Mesenchymal stem cell (in vitro differentiated cells and primary cell): Measurements from ENCODE around the gene CDCP1.

Source experiments
- DNase-seq: peaks from one replicate; pipeline ENCODE4 v3.0.0-alpha.2; 2013
- H2AFZ ChIP-seq: one replicate; pipeline ENCODE4 v1.6.1; 2013; ENCODE audit warnings: low read depth, mild to moderate bottlenecking, control low read depth, inconsistent platforms, low read length, moderate library complexity
- H2AK5ac ChIP-seq: 2 replicates; pipeline ENCODE4 v1.6.1; 2013; ENCODE audit warnings: low read length, moderate library complexity, mild to moderate bottlenecking, inconsistent platforms; ENCODE audit not compliant: severe bottlenecking
- H2BK120ac ChIP-seq: one replicate; pipeline ENCODE4 v1.6.1; 2013; ENCODE audit warnings: low read depth, mild to moderate bottlenecking, inconsistent platforms, low read length, moderate library complexity
- H2BK12ac ChIP-seq, 2 experiments: one replicate each; pipeline ENCODE4 v1.6.1; 2013; ENCODE audit warnings: inconsistent platforms in 2 of 2, low read length in 2 of 2, mild to moderate bottlenecking in 2 of 2, moderate library complexity in 2 of 2, control low read depth in 1 of 2
- H2BK15ac ChIP-seq: one replicate; pipeline ENCODE4 v1.6.1; 2013; ENCODE audit warnings: mild to moderate bottlenecking, low read depth, inconsistent platforms; ENCODE audit not compliant: poor library complexity, severe bottlenecking
- H2BK5ac ChIP-seq: 2 replicates; pipeline ENCODE4 v1.6.1; 2013; ENCODE audit warnings: low read depth, mild to moderate bottlenecking, low read length, control low read depth, inconsistent platforms; ENCODE audit not compliant: poor library complexity, severe bottlenecking
- H3K14ac ChIP-seq, 2 experiments: one replicate each; pipeline ENCODE4 v1.6.1; 2013; ENCODE audit warnings: inconsistent platforms in 2 of 2, low read length in 2 of 2, control low read depth in 1 of 2, mild to moderate bottlenecking in 1 of 2, moderate library complexity in 1 of 2
- H3K18ac ChIP-seq, 2 experiments: one replicate each; pipeline ENCODE4 v1.6.1; 2013; ENCODE audit warnings: inconsistent platforms in 2 of 2, low read length in 2 of 2, control low read depth in 1 of 2, low read depth in 1 of 2, mild to moderate bottlenecking in 1 of 2
- H3K23ac ChIP-seq, 2 experiments: one replicate each; pipeline ENCODE4 v1.6.1; 2013; ENCODE audit warnings: inconsistent platforms in 2 of 2, low read length in 2 of 2, mild to moderate bottlenecking in 2 of 2, moderate library complexity in 2 of 2, control low read depth in 1 of 2
- H3K27ac ChIP-seq: 2 replicates; pipeline ENCODE4 v1.5.1; 2013; ENCODE audit warnings: mild to moderate bottlenecking, moderate library complexity, low read length, control low read depth, inconsistent platforms; ENCODE audit not compliant: poor library complexity, severe bottlenecking
- H3K27me3 ChIP-seq, 2 experiments: 2 replicates each; pipeline versions ENCODE4 v1.6.1 to v1.7.0; 2013; ENCODE audit warnings: low read length in 2 of 2, mild to moderate bottlenecking in 2 of 2, moderate library complexity in 2 of 2, control low read depth in 1 of 2, inconsistent platforms in 1 of 2; ENCODE audit not compliant: control insufficient read depth in 1 of 2, insufficient read depth in 1 of 2
- H3K36me3 ChIP-seq, 2 experiments: 2 replicates each; pipeline versions ENCODE4 v1.6.1 to v1.7.0; 2013; ENCODE audit warnings: low read length in 2 of 2, control low read depth in 1 of 2, inconsistent platforms in 1 of 2, low read depth in 1 of 2, mild to moderate bottlenecking in 1 of 2; ENCODE audit not compliant: insufficient read depth in 2 of 2, control insufficient read depth in 1 of 2
- H3K4ac ChIP-seq, 2 experiments: one replicate each; pipeline ENCODE4 v1.6.1; 2013; ENCODE audit warnings: inconsistent platforms in 2 of 2, low read length in 2 of 2, mild to moderate bottlenecking in 2 of 2, moderate library complexity in 2 of 2, control low read depth in 1 of 2, low read depth in 1 of 2
- H3K4me1 ChIP-seq: 2 replicates; pipeline ENCODE4 v1.6.1; 2013; ENCODE audit warnings: low read depth, low read length, control low read depth; ENCODE audit not compliant: control insufficient read depth, insufficient read depth
- H3K4me2 ChIP-seq: 2 replicates; pipeline ENCODE4 v1.6.1; 2013; ENCODE audit warnings: low read length, mild to moderate bottlenecking, inconsistent platforms; ENCODE audit not compliant: poor library complexity, severe bottlenecking
- H3K4me3 ChIP-seq, 2 experiments: 2 replicates each; pipeline versions ENCODE4 v1.5.1 to v1.7.0; 2013; ENCODE audit warnings: low read length in 2 of 2, mild to moderate bottlenecking in 2 of 2, control low read depth in 1 of 2, low read depth in 1 of 2; ENCODE audit not compliant: insufficient read depth in 1 of 2
- H3K79me1 ChIP-seq: replicated peaks from 2 replicates; pipeline ENCODE4 v1.6.1; 2013; ENCODE audit warnings: mild to moderate bottlenecking, control low read depth, low read length, inconsistent platforms; ENCODE audit not compliant: poor library complexity, severe bottlenecking
- H3K9ac ChIP-seq: 2 replicates; pipeline ENCODE4 v1.7.0; 2013; ENCODE audit warnings: mild to moderate bottlenecking, low read length, moderate library complexity
- H3K9me3 ChIP-seq: 2 replicates; pipeline ENCODE4 v1.7.0; 2013; ENCODE audit warnings: mild to moderate bottlenecking, low read length; ENCODE audit not compliant: control insufficient read depth
- H4K8ac ChIP-seq: one replicate; pipeline ENCODE4 v1.6.1; 2013; ENCODE audit warnings: inconsistent platforms, mild to moderate bottlenecking, low read length, moderate library complexity
- H4K91ac ChIP-seq: one replicate; pipeline ENCODE4 v1.6.1; 2013; ENCODE audit warnings: mild to moderate bottlenecking, low read length, inconsistent platforms
- WGBS: methylation state at CpG from one replicate; pipeline ENCODE4 v1.1.7; 2013; ENCODE audit warnings: mixed read lengths; 5-methylcytosine and 5-hydroxymethylcytosine counted together

CDCP1 gene

GRCh38 chr3:45088543-45089358 lies 57.4 kb downstream of the CDCP1 start:
- Histone ChIP-seq H3K4me2 (no peak overlapping the region), H3K14ac (peak overlapping the region in 1 of 2 experiments; percentile 18), H4K91ac (no peak overlapping the region), H3K4ac (no peak overlapping the region), H3K36me3 (peaks cover 52 to 81% of the 10 kb centered on the region in 2 experiments), H3K23ac (peak overlapping the region in 1 of 2 experiments; percentile 53), H3K27me3 (no peaks in the 10 kb centered on the region), H2BK12ac (peak overlapping the region in 1 of 2 experiments; percentile 3), H2BK15ac (no peak overlapping the region), H3K9me3 (peaks cover 7% of the 10 kb centered on the region), H2BK120ac (no peak overlapping the region), H3K4me1 (peaks cover 22% of the 10 kb centered on the region), H3K18ac (no peak overlapping the region), H3K79me1 (peaks cover 20% of the 10 kb centered on the region), H4K8ac (no peak overlapping the region), H2BK5ac (no peak overlapping the region), H2AK5ac (no peak overlapping the region), H3K27ac (no peak overlapping the region), H3K4me3 (no peak overlapping the region), H3K9ac (no peak overlapping the region), H2AFZ (no peak overlapping the region)
- no peak for DNase-seq
- WGBS = 93% methylated on average over 7 of the region's 8 CpGs

DNA sequence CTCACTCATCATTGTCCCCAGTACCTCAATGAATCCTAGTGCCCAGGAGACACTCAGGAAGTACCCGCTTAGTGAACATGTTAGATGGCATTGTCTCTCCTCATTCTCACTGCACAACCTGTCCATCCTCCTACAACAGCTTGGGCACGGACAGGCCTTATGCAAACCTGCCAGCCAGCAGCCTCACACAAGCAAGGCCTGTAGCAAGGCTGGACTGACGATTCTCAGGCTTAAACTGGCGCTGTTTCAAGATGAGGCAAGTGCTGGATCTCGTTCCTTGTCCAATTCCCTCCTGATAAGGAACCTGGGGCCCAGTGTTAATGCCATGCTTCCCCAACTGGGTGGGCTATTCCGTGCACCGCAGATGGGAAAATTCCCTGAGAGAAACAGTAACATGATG lies 59.0 kb downstream of the CDCP1 start:
- H3K4me2 ChIP-seq = no peak overlapping the region
- H4K8ac ChIP-seq = peak overlapping the region; percentile 48
- WGBS = 96% methylated on average over 7 of the region's 7 CpGs
- H3K23ac ChIP-seq = no peak overlapping the region
- no peak overlapping the region for H3K14ac ChIP-seq
- no peak overlapping the region for H4K91ac ChIP-seq
- peak overlapping the region; percentile 3 for H2AK5ac ChIP-seq
- no peak overlapping the region for H2BK120ac ChIP-seq
- H3K27me3 ChIP-seq = no peaks in the 10 kb centered on the region
- no peak overlapping the region for H2BK5ac ChIP-seq
- no peak overlapping the region for H3K4me3 ChIP-seq
- H2AFZ ChIP-seq = no peak overlapping the region
- H3K4me1 ChIP-seq = peaks cover 17% of the 10 kb centered on the region
- H2BK15ac ChIP-seq = no peak overlapping the region
- no peak overlapping the region for H3K9ac ChIP-seq
- H3K27ac ChIP-seq = no peak overlapping the region
- no peak overlapping the region for H3K4ac ChIP-seq
- peaks cover 7% of the 10 kb centered on the region for H3K9me3 ChIP-seq
- H2BK12ac ChIP-seq = no peak overlapping the region
- peaks cover 55 to 85% of the 10 kb centered on the region in 2 experiments for H3K36me3 ChIP-seq
- peaks cover 28% of the 10 kb centered on the region for H3K79me1 ChIP-seq
- peak overlapping the region in 1 of 2 experiments; percentile 2 for H3K18ac ChIP-seq
- no peak for DNase-seq

- peak overlapping the region; percentile 18 to 52 for H3K18ac ChIP-seq
- H4K91ac ChIP-seq = peak overlapping the region; percentile 90
- no peak overlapping the region for H2BK120ac ChIP-seq
- H2AFZ ChIP-seq = no peak overlapping the region
- peak overlapping the region; percentile 42 to 68 for H3K4ac ChIP-seq
- peak overlapping the region in 1 of 2 experiments; percentile 65 for H2BK12ac ChIP-seq
- WGBS = 73% methylated on average over 11 of the region's 13 CpGs
- H3K27me3 ChIP-seq = no peaks in the 10 kb centered on the region
- peak overlapping the region; percentile 50 for H4K8ac ChIP-seq
- H3K4me2 ChIP-seq = no peak overlapping the region
- peak overlapping the region; percentile 59 for H2BK5ac ChIP-seq
- H3K4me3 ChIP-seq = no peak overlapping the region
- H3K4me1 ChIP-seq = peaks cover 16% of the 10 kb centered on the region
- peaks cover 54 to 75% of the 10 kb centered on the region in 2 experiments for H3K36me3 ChIP-seq
- H3K23ac ChIP-seq = no peak overlapping the region
- H2AK5ac ChIP-seq = peak overlapping the region; percentile 93
- H3K9ac ChIP-seq = peak overlapping the region; percentile 51
- H3K79me1 ChIP-seq = peaks cover 33% of the 10 kb centered on the region
- DNase-seq = peak; percentile 92
- H3K27ac ChIP-seq = peak overlapping the region; percentile 88
- H2BK15ac ChIP-seq = no peak overlapping the region
- no peaks in the 10 kb centered on the region for H3K9me3 ChIP-seq
- peak overlapping the region in 1 of 2 experiments; percentile 31 for H3K14ac ChIP-seq
Observed at GRCh38 chr3:45084820-45085816, 61.1 kb downstream of the CDCP1 start.
